ENCODE results near the gene ZSWIM6.

- TF ChIP-seq PHF8 (IDR thresholded peaks at IDR 0.05; ENCODE audit: borderline replicate concordance, low read depth) (no peak), NPAS2 (CRISPR knock-in tag; IDR thresholded peaks at IDR 0.05; ENCODE audit: borderline replicate concordance) (no peak), REST (IDR thresholded peaks at IDR 0.05) (no peak), CTCF (IDR thresholded peaks at IDR 0.05) (no peak), POLR2A (IDR thresholded peaks at IDR 0.05; ENCODE audit: low read length) (no peak), HMGXB4 (CRISPR knock-in tag; IDR thresholded peaks at IDR 0.05; ENCODE audit: borderline replicate concordance) (no peak), CEBPB (IDR thresholded peaks at IDR 0.05) (no peak), POLR2AphosphoS2 (conservative IDR thresholded peaks at IDR 0.05; ENCODE audit: low read length) (no peak)
Observed at GRCh38 chr5:61455179-61456006, 123.3 kb downstream of the ZSWIM6 start.
